Gastrocnemius medialis (tissue), 4 donors: Measurements from ENCODE around the gene GRIN2A.

Experiments
- POLR2A ChIP-seq, 2 donors: fragments of 450-650 bp; IDR thresholded peaks; one replicate each; pipeline ENCODE4 v1.6.1; 2017; ENCODE audit warnings: antibody characterized with exemption in 2 of 2, mild to moderate bottlenecking in 2 of 2, moderate library complexity in 2 of 2
- TF ChIP-seq, protein P1 (sequence below), 5 experiments: fragments of 450-650 bp in 3 of 5; fragments of 200-600 bp in 2 of 5; sonication (generic) in 2 of 5; IDR thresholded peaks in 4 of 5; conservative IDR thresholded peaks in 1 of 5; 1 replicate in 4 of 5; 2 replicates in 1 of 5; pipeline ENCODE4 v1.5.1; 2016 to 2019; ENCODE audit warnings: antibody characterized with exemption in 5 of 5, mild to moderate bottlenecking in 3 of 5, moderate library complexity in 3 of 5

- TF ChIP-seq, protein P1, sequence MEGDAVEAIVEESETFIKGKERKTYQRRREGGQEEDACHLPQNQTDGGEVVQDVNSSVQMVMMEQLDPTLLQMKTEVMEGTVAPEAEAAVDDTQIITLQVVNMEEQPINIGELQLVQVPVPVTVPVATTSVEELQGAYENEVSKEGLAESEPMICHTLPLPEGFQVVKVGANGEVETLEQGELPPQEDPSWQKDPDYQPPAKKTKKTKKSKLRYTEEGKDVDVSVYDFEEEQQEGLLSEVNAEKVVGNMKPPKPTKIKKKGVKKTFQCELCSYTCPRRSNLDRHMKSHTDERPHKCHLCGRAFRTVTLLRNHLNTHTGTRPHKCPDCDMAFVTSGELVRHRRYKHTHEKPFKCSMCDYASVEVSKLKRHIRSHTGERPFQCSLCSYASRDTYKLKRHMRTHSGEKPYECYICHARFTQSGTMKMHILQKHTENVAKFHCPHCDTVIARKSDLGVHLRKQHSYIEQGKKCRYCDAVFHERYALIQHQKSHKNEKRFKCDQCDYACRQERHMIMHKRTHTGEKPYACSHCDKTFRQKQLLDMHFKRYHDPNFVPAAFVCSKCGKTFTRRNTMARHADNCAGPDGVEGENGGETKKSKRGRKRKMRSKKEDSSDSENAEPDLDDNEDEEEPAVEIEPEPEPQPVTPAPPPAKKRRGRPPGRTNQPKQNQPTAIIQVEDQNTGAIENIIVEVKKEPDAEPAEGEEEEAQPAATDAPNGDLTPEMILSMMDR (IDR thresholded peaks at IDR 0.05 in 4 of 5, conservative IDR thresholded peaks at IDR 0.05 in 1 of 5), result no peak
- no peak for TF ChIP-seq POLR2A (IDR thresholded peaks at IDR 0.05)
Measured at GRCh38 chr16:9801651-9802050, 380.6 kb downstream of the GRIN2A start.
